ENCODE data around the gene RABEP1.

RABEP1 gene

DNA sequence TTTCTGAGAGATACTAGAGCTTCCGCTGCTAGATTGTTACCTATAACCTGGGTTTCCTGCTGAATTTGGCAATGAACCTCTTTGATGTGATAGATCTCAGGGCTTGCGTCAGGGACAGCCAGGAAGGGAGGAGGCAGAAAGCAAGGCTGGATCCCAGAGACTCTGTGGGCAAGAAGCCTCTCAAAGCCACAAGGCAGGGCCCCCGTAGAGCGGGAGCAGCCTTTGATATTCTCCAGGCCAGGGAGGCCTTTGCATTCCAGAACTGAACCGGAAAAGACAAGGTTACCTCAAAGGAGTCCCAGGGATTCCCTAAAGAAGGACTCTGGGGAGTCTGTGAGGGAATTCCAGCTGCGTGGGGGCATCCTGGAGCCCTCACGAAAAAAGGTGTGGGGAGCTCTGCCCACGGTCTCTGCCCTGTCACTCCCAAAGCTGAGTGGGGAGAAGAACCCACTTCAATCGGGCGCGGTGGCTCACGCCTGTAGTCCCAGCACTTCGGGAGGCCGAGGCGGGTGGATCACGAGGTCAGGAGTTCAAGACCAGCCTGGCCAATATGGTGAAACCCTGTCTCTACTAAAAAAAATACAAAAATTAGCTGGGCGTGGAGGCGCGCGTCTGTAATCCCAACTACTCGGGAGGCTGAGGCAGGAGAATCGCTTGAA, 33.1 kb upstream of the RABEP1 start:
- no peak overlapping the region for H3K27ac ChIP-seq
- peaks cover 7% of the 10 kb centered on the region for H3K4me1 ChIP-seq
- no peaks in the 10 kb centered on the region for H3K9me3 ChIP-seq (ENCODE audit: control insufficient read depth, low read length)
- TF ChIP-seq, protein P1, sequence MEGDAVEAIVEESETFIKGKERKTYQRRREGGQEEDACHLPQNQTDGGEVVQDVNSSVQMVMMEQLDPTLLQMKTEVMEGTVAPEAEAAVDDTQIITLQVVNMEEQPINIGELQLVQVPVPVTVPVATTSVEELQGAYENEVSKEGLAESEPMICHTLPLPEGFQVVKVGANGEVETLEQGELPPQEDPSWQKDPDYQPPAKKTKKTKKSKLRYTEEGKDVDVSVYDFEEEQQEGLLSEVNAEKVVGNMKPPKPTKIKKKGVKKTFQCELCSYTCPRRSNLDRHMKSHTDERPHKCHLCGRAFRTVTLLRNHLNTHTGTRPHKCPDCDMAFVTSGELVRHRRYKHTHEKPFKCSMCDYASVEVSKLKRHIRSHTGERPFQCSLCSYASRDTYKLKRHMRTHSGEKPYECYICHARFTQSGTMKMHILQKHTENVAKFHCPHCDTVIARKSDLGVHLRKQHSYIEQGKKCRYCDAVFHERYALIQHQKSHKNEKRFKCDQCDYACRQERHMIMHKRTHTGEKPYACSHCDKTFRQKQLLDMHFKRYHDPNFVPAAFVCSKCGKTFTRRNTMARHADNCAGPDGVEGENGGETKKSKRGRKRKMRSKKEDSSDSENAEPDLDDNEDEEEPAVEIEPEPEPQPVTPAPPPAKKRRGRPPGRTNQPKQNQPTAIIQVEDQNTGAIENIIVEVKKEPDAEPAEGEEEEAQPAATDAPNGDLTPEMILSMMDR (IDR thresholded peaks at IDR 0.05): no peak
- no peaks in the 10 kb centered on the region for H3K27me3 ChIP-seq (ENCODE audit: control insufficient read depth, insufficient read depth, low read length)
- H3K4me2 ChIP-seq (ENCODE audit: low read length): no peak overlapping the region
- H3K9ac ChIP-seq: no peak overlapping the region
- no peak overlapping the region for H2AFZ ChIP-seq
- no peak overlapping the region for H3K4me3 ChIP-seq (ENCODE audit: low read depth, low read length)
- H3K36me3 ChIP-seq (ENCODE audit: control insufficient read depth, insufficient read depth, low read length): no peaks in the 10 kb centered on the region
- H3K79me2 ChIP-seq: no peaks in the 10 kb centered on the region

DNA sequence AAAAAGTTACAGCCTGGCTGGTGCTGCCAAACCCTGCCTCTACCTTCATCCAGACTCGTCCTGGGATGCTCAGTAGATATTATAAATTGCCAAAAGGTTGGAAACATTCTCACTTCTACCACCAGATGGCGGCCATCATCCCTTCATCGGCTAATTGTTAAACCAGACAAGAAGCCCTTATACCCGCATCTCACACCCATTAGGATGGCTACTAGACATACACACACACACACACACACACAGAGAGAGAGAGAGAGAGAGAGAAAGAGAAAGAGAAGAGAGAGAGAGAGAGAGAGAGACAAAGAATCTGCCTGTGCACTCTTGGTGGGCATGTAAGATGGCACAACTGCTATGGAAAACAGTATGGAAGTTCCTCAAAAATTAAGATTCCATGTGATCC, 32.5 kb upstream of the RABEP1 start:
- no peaks in the 10 kb centered on the region for H3K79me2 ChIP-seq
- TF ChIP-seq, protein P1 (IDR thresholded peaks at IDR 0.05): peak; percentile 84
- no peak overlapping the region for H3K4me2 ChIP-seq (ENCODE audit: low read length)
- no peak overlapping the region for H3K4me3 ChIP-seq (ENCODE audit: low read depth, low read length)
- H3K9ac ChIP-seq: no peak overlapping the region
- H3K27me3 ChIP-seq (ENCODE audit: control insufficient read depth, insufficient read depth, low read length): no peaks in the 10 kb centered on the region
- H3K27ac ChIP-seq: no peak overlapping the region
- peak overlapping the region; percentile 38 for H2AFZ ChIP-seq
- H3K36me3 ChIP-seq (ENCODE audit: control insufficient read depth, insufficient read depth, low read length): no peaks in the 10 kb centered on the region
- peaks cover 7% of the 10 kb centered on the region for H3K4me1 ChIP-seq
- no peaks in the 10 kb centered on the region for H3K9me3 ChIP-seq (ENCODE audit: control insufficient read depth, low read length)

DNA sequence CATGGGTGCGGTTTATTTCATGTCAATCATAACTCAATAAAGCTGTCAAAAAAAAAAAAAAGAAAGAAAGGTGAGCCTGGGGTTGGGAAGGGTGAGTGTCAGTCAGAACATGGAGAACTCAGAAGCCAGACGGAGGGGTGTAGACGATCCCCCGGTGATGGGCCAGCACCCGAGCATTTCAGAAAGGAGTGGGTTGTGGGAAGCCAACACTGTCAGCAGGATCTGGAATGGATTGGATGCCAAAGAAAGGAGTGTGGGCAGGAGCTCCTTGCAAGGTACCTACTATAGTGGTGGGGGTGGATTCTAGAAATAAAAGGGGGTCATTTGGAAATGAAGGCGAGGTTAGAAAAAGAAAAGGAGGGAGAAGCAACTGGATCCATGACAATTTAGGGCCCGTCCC, 27.7 kb upstream of the RABEP1 start:
- Histone ChIP-seq H3K36me3 (ENCODE audit: control insufficient read depth, insufficient read depth, low read length) (no peaks in the 10 kb centered on the region), H3K9me3 (ENCODE audit: control insufficient read depth, low read length) (no peaks in the 10 kb centered on the region), H3K27ac (no peak overlapping the region), H2AFZ (no peak overlapping the region), H3K4me1 (no peaks in the 10 kb centered on the region), H3K27me3 (ENCODE audit: control insufficient read depth, insufficient read depth, low read length) (no peaks in the 10 kb centered on the region), H3K4me3 (ENCODE audit: low read depth, low read length) (no peak overlapping the region), H3K4me2 (ENCODE audit: low read length) (no peak overlapping the region), H3K9ac (no peak overlapping the region), H3K79me2 (no peaks in the 10 kb centered on the region)
- TF ChIP-seq, protein P1 (IDR thresholded peaks at IDR 0.05): no peak

DNA sequence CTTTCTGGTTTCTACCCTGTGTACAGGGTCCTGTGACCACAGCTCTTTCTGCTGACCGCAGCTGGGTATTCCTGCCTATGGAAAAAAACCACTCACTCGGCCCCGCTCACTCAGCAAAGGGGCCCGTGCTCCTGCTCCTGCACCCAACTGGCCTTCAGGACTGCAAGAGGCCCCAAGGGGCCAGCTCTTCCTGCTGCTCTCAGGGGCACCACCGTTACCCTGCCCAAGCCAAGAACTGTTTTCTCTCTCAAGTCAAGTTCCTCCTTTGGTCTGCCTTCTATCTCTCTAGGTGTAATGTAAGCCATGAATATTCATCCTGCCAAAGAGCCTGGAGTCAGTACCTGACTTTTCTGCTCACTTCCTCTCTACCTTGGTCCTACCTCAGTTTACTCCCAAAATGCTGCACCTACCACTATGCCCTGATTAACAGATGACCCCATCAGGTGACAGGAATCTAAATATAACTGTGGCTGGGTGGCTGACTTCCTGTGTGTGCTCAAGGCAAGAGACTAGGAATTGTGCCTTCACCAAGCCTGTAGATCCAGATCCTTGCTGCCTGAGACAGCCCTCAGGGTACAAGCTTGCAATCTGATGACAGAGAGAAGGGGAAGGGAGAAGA, 27.1 kb upstream of the RABEP1 start:
- no peak overlapping the region for H3K27ac ChIP-seq
- H3K4me3 ChIP-seq (ENCODE audit: low read depth, low read length): no peak overlapping the region
- TF ChIP-seq, protein P1 (IDR thresholded peaks at IDR 0.05): no peak
- no peaks in the 10 kb centered on the region for H3K4me1 ChIP-seq
- H3K27me3 ChIP-seq (ENCODE audit: control insufficient read depth, insufficient read depth, low read length): no peaks in the 10 kb centered on the region
- H3K36me3 ChIP-seq (ENCODE audit: control insufficient read depth, insufficient read depth, low read length): no peaks in the 10 kb centered on the region
- no peaks in the 10 kb centered on the region for H3K79me2 ChIP-seq
- H2AFZ ChIP-seq: no peak overlapping the region
- no peak overlapping the region for H3K9ac ChIP-seq
- H3K4me2 ChIP-seq (ENCODE audit: low read length): no peak overlapping the region
- no peaks in the 10 kb centered on the region for H3K9me3 ChIP-seq (ENCODE audit: control insufficient read depth, low read length)

DNA sequence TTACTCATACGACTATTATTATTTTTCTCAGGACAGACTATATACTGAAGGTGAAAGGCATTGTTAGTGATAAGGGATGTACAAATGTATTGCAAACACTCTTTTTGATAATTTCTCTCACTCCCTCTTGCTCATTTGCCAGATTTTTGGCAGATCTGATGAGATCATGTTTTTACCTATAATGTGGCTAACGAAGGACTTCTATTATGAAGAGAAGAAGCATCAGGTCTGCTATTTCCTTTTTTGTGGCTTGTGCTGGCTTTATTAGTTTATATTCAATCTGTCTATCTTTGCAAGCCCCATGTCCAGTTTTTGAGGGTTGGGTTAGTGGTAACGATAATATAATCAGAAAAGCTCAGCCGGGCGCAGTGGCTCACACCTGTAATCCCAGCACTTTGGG, 25.0 kb upstream of the RABEP1 start:
- no peak overlapping the region for H3K9ac ChIP-seq
- no peaks in the 10 kb centered on the region for H3K9me3 ChIP-seq (ENCODE audit: control insufficient read depth, low read length)
- no peak overlapping the region for H3K4me3 ChIP-seq (ENCODE audit: low read depth, low read length)
- no peaks in the 10 kb centered on the region for H3K36me3 ChIP-seq (ENCODE audit: control insufficient read depth, insufficient read depth, low read length)
- H3K4me2 ChIP-seq (ENCODE audit: low read length): no peak overlapping the region
- no peak overlapping the region for H3K27ac ChIP-seq
- TF ChIP-seq, protein P1 (IDR thresholded peaks at IDR 0.05): no peak
- H3K27me3 ChIP-seq (ENCODE audit: control insufficient read depth, insufficient read depth, low read length): no peaks in the 10 kb centered on the region
- H2AFZ ChIP-seq: no peak overlapping the region
- no peaks in the 10 kb centered on the region for H3K79me2 ChIP-seq
- H3K4me1 ChIP-seq: no peaks in the 10 kb centered on the region
